Measurements from ENCODE around the gene SS18.

SS18 gene

GRCh38 chr18:25992566-25992965 lies 97.8 kb downstream of the SS18 start:
- no peak for DNase-seq

GRCh38 chr18:25990473-25990872 lies 99.9 kb downstream of the SS18 start:
- no peak for DNase-seq

GRCh38 chr18:25985707-25986394 lies 104.6 kb downstream of the SS18 start:
- DNase-seq, result no peak

GRCh38 chr18:25983730-25984129 lies 106.7 kb downstream of the SS18 start:
- no peak for DNase-seq

- DNase-seq, result no peak
Observed at GRCh38 chr18:25982961-25983360, 107.5 kb downstream of the SS18 start.

GRCh38 chr18:25982153-25982552 lies 108.3 kb downstream of the SS18 start:
- no peak for DNase-seq

GRCh38 chr18:25979369-25980040 lies 110.9 kb downstream of the SS18 start:
- no peak for DNase-seq

GRCh38 chr18:25976554-25976953 lies 113.9 kb downstream of the SS18 start:
- DNase-seq, result no peak

- DNase-seq, result no peak
Observed at GRCh38 chr18:25974630-25975077, 115.8 kb downstream of the SS18 start.

All from GDM1 (cell line).